T1000 (cell line): Measurements from ENCODE around the gene JAK1.

Experiments
- DNase-seq: peaks from one replicate; lab custom pipeline; 2025; ENCODE audit warnings: mixed read lengths; lab: John Stamatoyannopoulos, UW

Gene JAK1

DNA sequence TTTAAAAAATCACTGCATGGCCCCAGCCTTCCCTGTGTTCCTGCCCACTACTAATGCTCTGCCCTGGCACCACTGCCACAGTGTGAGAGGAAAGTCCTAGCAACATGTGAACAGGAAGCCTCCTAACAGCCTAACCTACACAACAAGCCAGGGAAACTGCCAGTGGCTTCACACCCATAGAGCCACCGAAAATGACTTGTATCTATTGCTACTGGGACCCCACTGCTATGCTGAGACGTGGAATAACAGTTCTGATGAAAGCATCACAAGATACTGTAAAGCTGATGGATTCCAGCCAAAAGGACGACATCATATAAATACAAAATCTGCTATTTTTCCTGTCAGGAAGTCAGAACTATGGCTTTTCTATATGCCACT lies 74.9 kb downstream of the JAK1 start:
- DNase-seq, result no peak

- DNase-seq, result no peak
Observed at GRCh38 chr1:64890699-64891447, 75.5 kb downstream of the JAK1 start.

DNA sequence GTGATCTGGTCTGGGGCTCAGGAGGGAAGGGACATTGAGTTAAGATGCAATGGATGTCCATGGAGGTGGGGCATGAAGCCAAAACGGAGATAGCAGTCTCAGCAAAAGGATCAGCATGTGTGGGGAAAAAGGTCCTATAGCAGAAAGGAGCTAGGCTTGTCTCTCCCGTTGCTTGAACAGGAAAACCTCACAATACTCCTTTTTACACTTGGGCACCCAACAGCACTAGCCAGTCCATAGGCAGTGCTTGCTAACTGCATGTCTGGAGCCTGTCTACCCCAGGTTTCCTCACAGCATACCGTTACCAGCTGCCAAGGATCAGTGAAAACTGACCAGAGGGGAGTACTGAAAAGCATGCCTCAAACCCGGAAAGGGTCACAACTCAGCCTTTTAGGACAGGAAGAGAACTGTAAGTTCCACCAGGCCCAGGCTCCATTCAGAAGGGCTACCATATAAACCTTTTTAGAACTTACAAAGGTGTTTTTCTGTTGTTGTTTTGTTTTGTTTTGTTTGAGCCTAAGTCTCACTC lies 78.6 kb downstream of the JAK1 start:
- no peak for DNase-seq

- no peak for DNase-seq
Observed at GRCh38 chr1:64886877-64887276, 79.5 kb downstream of the JAK1 start.

GRCh38 chr1:64885648-64886047 lies 80.7 kb downstream of the JAK1 start:
- DNase-seq, result no peak

DNA sequence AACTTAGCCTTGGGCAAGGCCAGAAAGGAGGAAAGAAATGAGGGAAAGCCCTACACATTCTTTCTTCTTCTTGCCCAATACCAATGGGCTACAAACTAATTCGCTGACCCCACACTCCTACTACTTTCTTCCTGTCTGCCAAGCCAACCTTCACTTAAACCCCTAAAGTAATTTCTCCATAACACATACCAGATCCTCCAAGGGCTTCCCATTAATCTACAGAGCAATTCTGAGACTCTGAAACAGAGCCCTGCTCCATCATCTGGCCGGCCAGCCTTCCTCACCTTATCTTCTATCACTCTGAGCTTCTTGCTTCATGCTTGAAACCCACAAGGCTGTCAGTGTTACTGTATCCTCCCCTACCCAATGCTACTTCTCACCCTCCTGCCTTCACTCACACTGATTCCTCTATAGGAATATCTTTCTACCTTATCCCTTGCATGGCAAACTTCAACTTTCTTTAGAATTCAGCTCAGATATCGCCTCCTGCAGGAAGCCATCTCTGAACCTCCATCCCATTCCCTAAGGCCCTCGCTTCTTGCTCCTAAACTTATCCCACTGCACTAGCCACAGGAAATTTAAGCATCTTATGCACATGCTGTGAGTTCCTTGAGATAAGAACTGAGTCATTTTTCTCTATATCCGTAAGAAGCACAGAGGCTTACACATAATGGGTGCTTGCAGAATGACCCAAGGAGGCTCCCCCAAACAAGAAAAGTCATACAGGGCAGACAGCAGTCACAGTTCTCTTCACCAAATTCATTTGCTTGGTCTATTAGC lies 81.9 kb downstream of the JAK1 start:
- DNase-seq, result no peak

- DNase-seq, result no peak
Observed at GRCh38 chr1:64882574-64883255, 83.6 kb downstream of the JAK1 start.

DNA sequence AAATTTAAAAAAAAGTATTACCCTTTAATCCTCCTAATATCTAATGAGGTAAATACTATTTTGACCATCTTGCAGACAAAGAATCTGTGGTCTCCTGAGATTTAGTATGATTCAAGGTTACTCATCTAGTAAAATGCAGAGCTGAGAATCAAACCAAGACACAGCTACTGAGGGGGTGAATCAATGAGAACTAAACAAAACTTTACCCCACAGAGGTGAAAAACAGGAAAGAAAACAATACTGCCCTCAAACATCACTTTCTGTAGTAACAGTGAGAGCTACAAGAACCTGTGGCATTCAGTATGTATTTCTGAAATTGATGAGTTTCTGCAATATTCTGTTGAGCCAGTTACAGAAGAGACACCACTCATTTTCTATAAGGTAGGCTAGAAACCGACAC lies 85.1 kb downstream of the JAK1 start:
- DNase-seq, result no peak

DNA sequence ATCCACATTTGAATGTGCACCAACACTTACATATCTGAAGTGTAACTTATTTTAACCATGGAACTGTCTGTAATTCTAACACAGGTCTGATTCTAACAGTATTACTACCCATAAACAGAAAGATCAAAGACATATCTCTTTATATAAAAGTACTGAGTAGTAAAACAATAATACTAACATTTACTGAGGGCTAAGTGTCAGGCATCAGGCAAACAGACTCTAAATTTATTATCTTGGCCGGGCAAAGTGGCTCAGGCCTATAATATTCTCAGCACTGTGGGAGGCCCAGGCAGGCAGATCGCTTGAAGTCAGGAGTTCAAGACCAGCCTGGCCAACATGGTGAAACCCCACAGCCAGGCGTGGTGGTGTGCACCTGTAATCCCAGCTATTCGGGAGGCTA lies 85.9 kb downstream of the JAK1 start:
- DNase-seq, result no peak

DNA sequence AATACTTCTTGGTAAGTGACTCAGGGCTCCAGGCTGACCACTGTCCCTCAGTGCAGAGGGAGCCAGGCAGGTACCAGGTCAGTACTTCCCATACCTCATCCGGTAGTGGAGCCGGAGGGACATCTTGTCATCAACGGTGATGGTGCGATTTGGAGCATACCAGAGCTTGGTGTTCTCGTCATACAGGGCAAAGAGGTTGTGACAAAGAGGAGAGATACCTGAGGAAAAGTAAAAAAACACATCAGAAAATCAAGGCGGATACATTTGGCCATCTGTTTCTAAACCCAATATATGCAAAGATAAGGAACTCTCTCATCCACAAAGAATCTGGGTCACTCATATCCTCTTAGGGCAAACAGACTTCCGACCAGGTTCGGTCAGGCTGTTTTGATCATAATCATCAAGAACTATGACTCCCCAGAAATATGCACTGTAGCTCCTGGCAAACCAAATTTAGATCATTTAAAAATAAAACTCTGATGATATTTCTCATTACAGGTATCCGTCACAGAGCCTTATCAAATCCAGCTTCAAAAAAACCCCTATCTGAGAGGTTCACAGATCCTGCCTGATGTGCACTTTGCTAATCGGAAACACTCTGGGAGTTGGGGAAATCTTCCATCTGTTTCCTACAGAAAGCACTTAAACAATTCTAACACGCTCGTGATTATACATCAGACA lies 87.3 kb downstream of the JAK1 start:
- no peak for DNase-seq

DNA sequence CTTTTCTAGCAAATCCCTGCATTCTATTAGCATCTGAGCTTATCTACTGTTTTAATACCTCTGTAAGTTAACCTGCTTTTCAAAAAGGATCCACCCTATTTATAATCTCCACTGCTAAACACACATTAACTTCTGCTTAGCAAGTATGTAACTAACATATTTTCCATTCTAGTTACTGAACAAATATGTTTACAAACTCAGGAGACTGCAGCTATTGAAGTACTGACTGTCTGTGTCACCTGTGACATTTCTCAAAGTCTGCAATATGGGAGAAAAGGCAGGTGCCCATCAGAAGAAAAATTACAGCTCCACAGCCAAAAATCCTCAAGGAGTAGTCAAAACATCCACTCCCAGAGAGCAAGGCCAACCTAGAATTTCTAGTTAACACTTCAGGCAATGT lies 88.3 kb downstream of the JAK1 start:
- no peak for DNase-seq

- no peak for DNase-seq
Observed at GRCh38 chr1:64877598-64877997, 88.8 kb downstream of the JAK1 start.

- no peak for DNase-seq
Observed at GRCh38 chr1:64877151-64877550, 89.2 kb downstream of the JAK1 start.

DNA sequence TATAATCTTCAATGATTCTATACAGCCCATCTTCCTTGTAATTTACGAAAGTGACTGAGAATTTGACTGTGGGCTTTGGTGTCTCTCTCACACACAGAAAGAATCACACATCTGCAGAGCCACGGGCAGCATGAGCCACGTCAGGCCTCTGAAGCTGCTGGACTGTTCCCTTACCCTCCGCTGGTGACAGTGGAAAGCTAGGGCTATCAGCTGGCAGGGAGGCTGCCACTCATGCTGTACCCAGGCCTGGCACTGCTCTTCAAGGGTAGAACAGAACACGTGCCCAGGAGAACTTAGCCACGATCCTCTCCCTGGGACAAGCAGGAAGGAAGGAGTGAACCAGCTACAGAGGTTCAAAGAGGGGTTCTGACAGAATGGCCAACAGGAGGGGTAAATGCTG lies 90.7 kb downstream of the JAK1 start:
- DNase-seq, result no peak

GRCh38 chr1:64875101-64875500 lies 91.2 kb downstream of the JAK1 start:
- no peak for DNase-seq

- no peak for DNase-seq
Observed at GRCh38 chr1:64874666-64875065, 91.7 kb downstream of the JAK1 start.

GRCh38 chr1:64873576-64873975 lies 92.8 kb downstream of the JAK1 start:
- no peak for DNase-seq

DNA sequence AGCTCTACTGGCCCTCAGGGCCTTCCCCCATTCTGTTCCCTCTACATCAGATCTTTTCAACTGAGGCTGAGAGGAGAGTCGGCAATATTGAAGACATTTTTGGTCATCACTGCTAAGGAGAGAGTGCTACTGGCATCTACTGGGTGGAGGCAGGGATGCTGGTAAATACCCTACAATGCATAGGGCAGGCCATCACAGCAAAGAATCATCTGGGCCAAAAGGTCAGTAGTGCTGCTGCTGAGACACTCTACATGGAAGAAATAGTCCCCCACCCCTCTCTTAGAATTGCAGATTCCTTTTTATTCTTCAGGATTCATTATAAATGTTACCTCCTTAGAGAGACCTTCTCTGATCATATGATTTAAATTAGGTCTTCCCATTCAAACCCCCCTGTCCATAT lies 94.3 kb downstream of the JAK1 start:
- no peak for DNase-seq

GRCh38 chr1:64871256-64871655 lies 95.1 kb downstream of the JAK1 start:
- DNase-seq, result no peak

DNA sequence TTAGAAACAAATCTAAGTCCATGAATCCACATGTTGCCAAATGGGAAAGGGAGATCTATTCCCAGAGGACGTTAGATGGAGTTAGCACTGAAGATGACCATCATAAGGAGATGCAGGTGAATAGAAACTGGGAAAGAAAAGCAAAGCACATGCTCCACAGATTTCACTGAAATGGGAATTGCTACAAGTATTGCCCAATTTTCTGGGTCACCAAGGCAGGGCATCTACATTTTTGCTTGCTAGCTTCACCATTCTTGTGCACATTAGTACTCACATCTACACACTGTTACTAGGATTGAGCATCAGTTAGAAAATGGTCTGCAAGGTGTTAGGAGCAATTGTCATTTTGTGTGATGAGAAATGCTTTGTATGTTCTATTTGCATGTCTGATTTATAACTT lies 99.1 kb downstream of the JAK1 start:
- DNase-seq, result no peak

- DNase-seq, result no peak
Observed at GRCh38 chr1:64866689-64867088, 99.7 kb downstream of the JAK1 start.

- DNase-seq, result no peak
Observed at GRCh38 chr1:64865105-64865757, 101.1 kb downstream of the JAK1 start.
